Stimulated activated CD8-positive, alpha-beta memory T cell treated with anti-CD3 and anti-CD28 coated beads, Interleukin-4, amount 100 ng/mL, for 4 hours (primary cell): ENCODE measurements around the gene KCND2.
A peak's percentile ranks its signal among the peaks of the same experiment; 100 is the strongest.
"Not testable (repeated sequence)": the region's sequence is repeated elsewhere in the genome, so short reads cannot be mapped to it uniquely, and the experiment has no call there.

Experiments
- DNase-seq, 2 donors: peaks; one replicate each; pipeline ENCODE4 v3.0.0-alpha.2; 2020; ENCODE audit warnings: low read depth in 2 of 2, low spot score in 1 of 2

Gene KCND2

DNA sequence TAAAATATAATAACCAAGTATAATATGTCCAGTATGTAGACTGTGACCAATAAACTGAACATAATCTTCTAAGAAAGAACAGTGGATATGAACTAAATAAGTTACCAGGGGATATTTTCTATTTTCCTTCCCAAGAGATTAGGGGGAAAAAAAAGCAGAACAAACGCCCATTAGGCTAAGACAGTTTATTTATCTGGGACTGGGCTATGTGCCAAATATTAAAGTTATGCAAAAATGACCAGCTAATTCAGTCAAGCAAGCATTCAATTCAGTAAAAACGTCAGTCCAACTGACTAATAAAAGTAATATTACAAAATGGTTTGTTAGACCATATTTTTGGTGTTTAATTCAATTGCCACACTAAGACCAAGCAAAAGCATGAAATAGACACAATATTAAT lies 462.8 kb downstream of the KCND2 start:
- no peak for DNase-seq

DNA sequence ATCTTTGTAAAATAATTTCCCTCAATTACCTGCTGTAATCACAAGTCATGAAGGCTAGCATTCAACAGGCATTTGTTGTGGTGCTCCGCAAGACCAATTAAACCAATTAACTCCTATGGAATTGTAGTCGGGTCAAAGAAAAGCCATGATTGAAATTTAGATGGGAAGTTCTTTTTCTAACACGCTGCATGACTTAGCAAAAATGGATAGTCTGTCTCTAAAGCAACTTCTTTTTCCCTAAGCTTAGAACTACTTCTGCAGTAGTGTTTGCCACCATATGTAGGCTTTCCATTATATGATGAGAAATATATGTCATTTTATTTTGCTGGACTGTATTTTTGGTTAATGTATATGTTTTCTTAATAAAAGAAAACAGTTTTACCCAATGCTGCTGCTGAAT lies 465.8 kb downstream of the KCND2 start:
- DNase-seq, result no peak

DNA sequence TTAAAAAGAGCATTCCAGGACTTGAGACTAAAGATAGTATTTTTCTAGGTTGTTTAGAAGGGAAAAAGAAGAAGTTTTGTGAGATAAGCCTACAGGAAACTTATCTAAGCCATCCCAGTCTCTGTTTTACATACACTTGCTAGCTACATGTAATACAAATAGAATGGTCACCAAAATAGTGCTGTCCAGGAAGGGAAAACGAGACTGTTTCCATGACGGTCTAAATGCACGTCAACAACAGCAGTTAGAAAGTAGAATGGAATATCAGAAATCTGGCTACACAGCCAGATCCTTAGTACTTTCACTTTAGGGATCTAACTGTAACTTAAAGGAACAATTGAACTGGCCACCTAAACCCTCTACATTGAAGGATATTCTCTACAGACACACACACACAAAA lies 467.4 kb downstream of the KCND2 start:
- DNase-seq, result no peak

DNA sequence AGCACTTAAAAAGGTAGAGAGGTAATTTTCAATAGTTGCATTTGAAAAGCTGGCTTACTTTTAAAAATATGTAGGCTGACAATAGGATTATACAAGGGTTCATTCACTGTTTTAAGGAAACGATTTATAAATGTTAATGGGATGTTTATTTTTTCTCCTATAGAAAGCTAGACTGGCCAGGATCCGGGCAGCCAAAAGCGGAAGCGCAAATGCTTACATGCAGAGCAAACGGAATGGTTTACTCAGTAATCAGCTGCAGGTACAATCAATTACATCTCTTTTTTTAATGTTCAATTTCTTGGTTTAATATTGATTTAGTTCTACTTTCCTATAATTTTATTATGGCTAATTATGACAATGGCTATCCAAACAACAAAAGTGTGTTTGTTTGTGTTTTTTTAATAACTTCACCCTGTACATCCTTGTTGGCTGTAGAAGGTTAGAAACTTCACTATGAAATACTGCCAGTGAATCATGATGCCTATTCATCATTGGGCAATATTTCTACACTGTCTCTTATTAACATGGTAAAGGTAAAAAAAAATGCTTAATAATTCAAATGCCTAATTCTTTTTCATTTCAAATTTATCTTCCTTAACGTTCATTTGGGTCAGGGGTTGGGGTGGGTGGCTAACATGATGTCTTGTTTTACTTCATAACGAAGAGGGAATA lies 468.5 kb downstream of the KCND2 start:
- DNase-seq, result no peak

DNA sequence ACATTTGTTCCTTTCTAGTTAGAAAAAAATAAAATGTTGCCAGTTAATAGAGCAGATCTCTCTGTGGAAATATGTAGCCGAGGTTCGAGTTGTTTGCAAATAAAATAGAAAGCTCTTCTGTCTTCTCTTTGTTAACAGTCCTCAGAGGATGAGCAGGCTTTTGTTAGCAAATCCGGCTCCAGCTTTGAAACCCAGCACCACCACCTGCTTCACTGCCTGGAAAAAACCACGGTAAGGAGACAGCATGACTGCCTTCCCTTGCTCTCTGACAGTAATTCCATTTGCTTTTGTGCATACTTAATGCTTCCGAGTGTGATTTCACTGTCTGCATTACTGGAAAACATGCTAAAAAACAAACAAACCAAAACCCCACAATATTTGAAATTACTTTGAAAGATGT lies 469.4 kb downstream of the KCND2 start:
- no peak for DNase-seq

DNA sequence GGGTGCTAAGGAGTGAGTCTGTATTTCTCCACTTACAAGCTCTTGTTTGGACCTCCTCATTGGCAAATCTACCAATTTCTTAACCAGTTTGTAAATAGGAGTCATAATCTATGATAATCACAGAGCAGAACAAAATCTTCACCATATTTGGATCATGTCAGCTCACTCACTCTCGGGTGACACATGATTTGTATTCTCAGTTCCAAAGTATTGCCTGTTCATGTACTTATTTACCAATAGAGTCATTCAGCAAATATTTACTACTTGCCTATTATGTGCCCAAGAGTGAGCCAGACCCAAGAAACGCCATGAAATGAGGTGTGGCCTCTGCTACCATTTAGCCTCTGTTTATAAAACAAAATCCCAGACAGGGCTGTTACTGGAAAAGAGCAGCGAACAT lies 470.2 kb downstream of the KCND2 start:
- DNase-seq, result no peak

DNA sequence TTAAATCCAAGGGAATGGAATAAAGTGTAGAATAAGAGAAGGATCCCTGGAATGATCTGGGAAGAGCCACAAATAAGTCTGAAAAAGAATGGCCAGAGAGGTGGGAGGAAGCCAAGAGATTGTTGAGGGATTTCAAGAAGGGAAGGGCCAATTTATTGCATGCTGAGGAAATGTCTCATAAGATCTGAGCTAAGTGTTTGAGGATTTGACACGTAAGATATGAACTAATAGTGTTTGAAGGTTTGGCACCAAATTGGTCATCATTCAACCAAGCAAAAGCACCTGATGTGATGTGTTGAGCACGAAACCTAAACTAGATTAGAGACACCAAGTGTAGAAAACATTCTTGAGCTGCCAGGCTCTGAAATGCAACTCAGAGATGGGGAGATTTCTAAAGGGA lies 487.1 kb downstream of the KCND2 start:
- no peak for DNase-seq

DNA sequence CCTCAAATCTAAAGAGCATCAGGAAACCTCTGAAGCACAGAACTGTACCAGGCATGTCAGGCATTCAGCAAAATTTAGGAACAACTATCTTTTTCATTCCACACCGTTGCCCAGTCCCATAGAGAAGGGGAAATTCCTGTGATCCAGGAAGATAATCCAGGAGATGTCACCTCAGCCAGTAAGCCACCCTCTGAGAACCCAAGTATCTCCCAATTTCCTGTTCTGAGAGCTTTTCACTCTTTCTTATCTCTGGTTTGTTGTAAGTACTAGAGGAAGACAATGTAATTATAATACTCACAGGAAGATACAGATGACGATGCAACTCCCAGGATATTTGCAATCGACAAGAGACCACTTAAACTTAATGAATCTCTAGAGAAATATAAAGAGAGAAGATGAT lies 487.9 kb downstream of the KCND2 start:
- no peak for DNase-seq

DNA sequence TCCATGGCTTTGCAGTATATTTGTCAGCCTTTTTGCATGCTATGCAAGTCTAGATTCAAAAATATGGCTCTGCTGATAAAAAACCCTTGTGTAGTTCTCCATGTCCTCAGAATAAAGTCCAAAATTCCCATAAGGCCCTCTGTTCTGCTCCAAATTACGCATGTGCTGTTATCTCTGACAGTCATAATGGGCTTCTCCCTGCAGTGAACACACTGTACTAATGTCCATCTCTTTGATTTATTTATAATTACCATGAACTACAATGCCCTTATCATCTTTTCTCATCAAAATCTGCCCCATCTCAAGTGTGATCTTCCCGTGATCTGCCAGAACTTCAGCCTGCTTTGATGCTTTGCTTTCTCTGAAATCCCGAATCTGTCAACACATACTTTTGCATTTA lies 497.2 kb downstream of the KCND2 start:
- no peak for DNase-seq

DNA sequence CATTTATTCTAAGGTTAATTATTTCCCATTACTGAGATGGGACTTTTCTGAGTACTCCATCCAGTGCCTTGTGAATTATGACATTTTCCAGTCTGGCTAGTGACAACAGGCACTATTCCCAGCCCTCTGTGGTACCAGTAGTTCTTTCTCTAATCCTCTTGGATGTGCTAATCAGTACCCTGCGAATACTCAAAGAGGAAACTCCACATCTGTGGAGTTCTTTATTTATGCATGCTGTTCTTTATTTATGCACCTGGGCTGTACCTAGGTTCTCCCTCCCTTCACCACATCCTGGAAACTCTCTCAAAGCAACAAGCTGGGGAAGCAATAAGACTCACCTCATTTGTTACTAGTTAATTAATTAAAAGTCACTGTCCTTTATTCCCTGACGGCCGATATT lies 501.5 kb downstream of the KCND2 start:
- DNase-seq, result no peak

DNA sequence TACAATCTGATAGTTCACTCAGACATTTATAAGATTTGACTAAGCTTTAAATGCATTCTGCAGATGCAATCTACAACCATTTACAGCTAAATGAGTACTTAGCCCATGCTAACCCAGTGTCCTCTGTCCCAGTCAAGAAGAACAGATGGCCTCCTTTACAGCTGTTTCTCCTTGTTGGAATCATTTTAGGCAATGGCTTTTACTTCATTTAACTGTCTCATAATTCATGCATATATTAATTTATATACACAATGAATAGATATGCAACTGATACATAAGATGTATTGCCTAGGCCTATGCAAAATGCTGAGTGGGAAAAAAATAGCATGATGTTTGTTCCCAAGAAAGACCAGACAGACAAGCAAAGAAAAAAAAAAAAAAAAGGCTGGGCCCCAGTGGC lies 502.8 kb downstream of the KCND2 start:
- DNase-seq, result no peak

DNA sequence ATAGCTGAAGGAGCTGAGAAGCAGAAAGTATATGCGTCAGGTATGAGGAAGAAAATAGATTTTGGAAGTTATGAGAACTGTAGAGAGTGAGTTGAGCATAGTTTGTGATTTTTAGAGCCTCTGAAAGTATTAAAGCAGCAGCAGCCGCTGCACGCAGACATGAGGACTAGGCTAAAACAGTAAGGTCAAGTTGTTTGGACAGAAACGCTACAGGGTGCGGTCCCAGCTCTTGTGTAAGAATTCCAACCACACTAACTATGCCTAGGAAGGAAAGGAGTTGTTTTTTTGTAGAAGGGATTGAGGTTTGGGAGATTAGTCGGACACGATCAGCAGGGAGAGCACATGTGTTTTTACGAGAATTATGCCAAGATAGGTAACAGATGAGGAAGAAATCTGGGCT lies 506.1 kb downstream of the KCND2 start:
- DNase-seq, result not testable (repeated sequence)

DNA sequence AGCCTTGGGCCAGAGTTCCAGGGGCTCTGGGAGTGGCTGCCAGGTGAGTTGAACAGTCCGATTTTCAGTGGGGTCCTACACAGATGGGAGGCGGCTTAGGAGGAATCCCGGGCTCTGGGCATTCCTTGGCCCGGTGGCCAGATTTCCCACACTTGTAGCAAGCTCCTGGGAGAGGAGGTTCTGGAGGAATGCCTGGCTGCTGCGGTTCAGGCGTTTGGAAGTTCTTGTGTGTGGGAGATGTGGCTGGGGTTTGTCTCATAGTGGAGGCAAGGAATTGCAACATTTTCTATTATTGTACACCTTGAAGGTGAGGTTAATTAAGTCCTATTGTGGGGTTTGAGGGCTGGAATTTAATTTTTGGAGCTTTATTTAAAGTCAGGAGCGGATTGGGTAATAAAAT lies 507.5 kb downstream of the KCND2 start:
- not testable (repeated sequence) for DNase-seq

DNA sequence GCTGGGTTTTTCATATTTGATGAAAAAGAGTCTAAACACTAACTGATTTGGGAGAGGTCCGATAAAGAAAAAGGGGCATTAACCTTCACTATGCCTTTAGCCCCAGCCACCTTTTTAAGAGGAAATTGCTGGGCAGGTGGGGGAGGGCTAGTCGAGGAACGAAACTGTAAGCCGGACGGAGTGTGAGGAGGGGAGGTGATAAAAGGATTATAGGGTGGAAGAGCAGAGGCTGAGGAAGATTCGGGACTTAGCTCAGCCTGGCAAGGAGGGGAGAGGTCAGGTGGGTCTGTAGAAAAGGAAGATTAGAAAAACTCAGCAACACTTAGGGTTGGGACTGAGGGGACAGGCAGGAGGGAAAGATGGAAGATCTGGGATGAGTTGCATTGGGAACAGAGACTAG lies 508.0 kb downstream of the KCND2 start:
- DNase-seq, result no peak

DNA sequence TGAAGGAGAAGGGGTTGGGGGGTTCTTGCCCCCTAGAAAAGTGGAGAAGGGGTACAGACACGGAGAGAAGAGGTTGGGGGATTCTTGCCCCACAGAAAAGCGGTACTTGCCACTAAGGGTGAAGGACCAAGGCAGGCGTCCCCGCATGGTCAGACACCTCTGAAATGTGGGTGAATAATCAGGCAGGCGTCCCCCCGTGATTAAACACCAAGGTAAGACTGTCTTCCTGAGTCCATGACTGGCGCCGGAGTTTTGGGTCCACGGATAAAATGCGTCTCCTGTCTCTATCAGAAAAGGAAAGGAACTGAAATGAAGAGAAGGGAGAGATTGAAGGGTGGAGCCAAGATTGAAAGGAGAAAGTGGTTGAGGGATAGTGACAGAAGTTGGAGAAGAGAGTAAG lies 508.9 kb downstream of the KCND2 start:
- not testable (repeated sequence) for DNase-seq

DNA sequence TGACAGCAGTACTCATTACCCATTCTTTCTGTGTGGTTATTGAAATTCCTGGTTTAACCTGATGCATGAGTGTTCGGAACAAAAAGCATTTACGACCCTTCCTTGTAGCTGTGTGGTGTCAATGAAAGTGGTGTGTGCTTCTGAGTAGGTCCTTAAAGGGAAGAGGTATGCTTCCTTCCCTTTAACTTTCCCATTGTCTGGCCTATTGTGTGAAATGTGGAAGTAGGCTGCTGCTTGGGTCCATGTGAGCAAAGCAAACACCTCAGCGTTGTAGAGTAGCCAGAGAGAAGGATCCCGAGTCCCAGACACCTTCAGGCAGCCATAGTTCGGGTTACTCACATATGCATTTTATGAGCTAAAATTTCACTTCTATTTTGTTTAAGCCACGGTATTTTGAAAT lies 510.3 kb downstream of the KCND2 start:
- DNase-seq, result no peak

DNA sequence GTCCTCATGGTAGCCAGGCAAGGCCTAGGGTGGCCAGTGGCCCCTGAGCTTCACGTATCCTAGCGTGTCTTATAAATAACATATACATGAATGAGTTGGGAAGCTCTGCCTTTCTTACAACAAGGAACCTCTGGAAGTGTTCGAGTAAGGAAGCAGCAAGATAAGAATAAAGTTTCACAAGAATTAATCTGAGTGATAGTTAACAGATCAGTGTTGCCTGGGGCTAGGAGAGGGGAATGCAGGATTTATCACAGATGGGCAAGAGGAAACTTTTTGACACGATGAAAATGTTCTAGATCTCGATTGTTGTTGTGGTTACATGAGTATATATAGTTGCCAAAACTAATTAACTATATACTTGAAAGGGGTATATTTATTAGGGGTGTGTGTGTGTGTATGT lies 510.7 kb downstream of the KCND2 start:
- DNase-seq, result no peak

DNA sequence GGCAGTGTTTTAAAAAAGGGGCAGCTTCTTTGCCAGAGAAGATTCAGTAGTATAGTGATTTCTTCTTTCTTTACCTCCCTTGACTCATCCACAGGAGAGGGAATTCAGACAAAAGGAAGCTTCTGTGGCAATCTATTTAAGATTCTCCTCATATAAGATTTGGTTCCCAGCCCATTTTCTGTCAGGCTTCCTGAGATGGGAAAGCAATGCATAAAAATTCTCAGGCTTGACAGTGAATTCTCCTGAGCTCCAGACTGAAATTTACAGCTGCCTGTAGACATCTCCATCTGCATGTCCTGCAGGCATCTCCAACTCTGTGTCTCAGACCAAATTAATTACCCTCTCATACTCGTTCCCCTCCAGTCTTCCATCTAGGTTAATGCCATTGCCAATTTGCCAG lies 512.1 kb downstream of the KCND2 start:
- no peak for DNase-seq

DNA sequence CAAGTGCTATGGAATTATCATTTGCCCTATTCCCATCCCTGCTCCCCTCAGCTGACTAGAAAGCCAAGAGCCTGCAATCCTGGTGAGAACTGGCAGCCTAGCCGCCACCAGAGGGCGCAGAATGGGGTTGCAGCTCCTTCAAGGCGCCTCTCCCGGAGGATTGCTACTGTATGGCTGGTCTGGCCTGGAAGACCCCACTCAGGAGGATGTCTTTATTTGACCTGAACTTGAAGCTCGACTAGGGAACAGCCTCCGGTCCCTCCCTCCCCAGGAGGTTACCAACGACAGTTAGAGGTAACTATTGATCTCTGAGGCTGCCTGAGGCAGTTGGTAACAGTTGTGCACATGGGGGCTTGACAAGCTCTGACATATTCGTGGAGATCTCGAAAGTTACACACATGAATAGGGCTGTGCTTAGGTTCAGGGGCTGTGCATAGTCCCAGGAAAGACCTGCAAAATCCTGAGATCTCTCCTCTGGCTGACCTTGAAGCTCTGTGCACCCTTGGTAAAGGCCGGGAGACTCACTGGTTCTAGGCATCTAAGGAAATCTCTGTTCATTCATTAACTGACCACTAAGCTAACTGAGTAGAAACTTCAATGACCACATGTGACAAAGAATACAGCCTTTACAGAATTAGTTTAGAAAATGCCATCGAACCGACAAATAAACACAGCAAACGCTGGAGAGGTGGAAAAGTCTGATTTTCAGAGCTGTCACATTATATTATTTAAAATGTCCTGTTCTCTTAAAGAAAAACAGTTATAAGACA lies 519.3 kb downstream of the KCND2 start:
- peak; percentile 8 to 24 for DNase-seq

DNA sequence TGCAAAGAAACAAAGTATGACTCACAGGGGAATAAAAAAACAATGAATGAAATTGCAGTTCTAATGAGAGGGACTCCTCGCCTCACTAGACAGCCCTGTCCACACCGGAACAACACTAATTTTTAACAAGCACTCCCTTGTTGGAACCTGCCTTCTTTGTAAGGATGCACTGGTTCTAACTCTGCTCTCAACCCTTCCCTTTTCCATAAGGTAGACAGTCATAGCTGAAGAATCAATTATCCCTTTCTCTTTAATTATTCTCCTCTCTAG lies 519.8 kb downstream of the KCND2 start:
- no peak for DNase-seq

DNA sequence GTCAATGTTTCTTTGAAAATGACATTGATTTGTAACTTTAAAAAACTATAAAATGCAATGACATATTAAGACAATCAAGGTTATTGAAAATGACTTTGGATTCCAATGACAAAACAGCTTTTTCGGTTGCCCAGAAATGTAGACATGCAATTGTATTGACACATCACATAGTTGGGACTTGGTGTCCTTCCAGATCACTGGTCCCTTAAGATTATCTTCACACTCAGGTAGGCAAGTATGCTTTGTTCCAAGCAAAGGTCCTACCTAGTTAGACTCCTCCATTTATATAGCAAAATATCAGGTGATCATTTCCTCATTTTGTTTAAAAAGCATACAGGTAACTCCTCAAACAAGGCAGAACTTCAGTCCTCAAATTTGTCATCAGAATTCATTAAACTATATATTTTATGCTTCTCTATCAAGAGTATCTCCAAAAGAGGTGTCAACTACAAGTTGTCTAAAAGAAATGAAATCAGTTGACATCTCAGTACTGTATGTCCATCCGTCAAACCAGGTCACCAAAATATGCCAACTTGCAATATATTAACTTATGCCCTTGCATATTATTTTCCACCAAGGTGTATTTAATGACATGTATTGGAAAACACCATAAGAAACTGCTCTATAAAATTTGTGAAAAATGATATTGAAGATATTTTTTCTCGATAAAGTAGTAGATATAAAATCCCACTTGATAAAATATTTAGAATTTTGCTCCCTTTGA lies 520.4 kb downstream of the KCND2 start:
- DNase-seq, result no peak

DNA sequence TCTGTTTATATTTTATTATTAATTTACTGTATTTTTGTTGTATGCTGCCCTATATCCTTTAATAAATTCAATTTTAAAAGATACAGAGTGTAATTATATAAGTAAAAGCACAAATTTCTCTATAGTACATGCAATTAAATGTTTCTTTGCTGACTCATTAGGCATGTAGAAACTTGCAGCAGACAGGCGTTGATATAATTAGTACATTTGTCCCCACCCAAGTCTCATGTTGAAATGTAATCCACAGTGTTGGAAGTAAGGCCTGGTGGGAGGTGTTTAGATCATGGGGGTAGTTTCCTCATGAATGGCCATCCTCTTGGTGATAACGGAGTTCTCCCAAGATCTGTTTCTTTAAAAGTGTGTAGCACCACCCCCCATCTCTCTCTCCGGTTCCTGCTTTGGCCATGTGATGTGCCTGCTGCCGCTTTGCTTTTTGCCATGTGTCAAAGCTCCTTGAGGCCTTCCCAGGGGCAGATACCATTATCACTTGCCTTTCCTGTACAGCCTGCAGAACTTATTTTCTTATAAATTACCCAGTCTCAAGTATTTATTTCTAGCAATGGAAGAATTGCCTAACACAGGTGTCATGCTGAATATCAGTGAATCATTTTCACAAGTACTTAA lies 521.2 kb downstream of the KCND2 start:
- no peak for DNase-seq
